IMR-90 (cell line): ENCODE measurements around the gene PPP2R1B. TPM values are rescaled to one million over a fixed set of nuclear protein-coding genes. Genes with fewer than 3 reads are reported as not detected.
A peak's percentile ranks its signal among the peaks of the same experiment; 100 is the strongest.

Experiments
- ATAC-seq: fragments of 200-7000 bp; cut with Tn5 transposase; 2 replicates; pipeline ENCODE4 v1.9.1; 2020; ENCODE audit warnings: low read depth, mild to moderate bottlenecking, moderate library complexity
- BruUV-seq: library from RNA; stranded (reverse); fragments of 400-500 nt; replicated peaks from 2 replicates; lab custom pipeline; 2021; lab: Mats Ljungman, UMichigan
- CTCF ChIA-PET: fragments of 300-600 bp; formaldehyde crosslinking; extraction: SDS; loops from one replicate; lab custom pipeline; 2021; ENCODE audit warnings: antibody characterized with exemption; lab: Yijun Ruan, JAX
- POLR2A ChIA-PET: fragments of 300-600 bp; sonication (Branson Sonifier 250); formaldehyde crosslinking; loops from one replicate; lab custom pipeline; 2022; ENCODE audit warnings: antibody characterized with exemption; ENCODE audit not compliant: unreplicated experiment; lab: Charles Lee
- DNase-seq: peaks from one replicate; pipeline ENCODE4 v3.0.0; 2013
- H2AFZ ChIP-seq: replicated peaks from 2 replicates; pipeline ENCODE3; 2013; ENCODE audit warnings: low read length, mild to moderate bottlenecking; ENCODE audit not compliant: poor library complexity
- H2AK5ac ChIP-seq: 2 replicates; pipeline ENCODE4 v1.6.1; 2013; ENCODE audit warnings: low read depth, low read length, inconsistent platforms
- H2AK9ac ChIP-seq: replicated peaks from 2 replicates; pipeline ENCODE3; 2013; ENCODE audit warnings: mild to moderate bottlenecking, low read depth, low read length, moderate library complexity; ENCODE audit not compliant: poor library complexity
- H2BK120ac ChIP-seq: 2 replicates; pipeline ENCODE4 v1.6.1; 2013; ENCODE audit warnings: low read depth, low read length, inconsistent platforms
- H2BK15ac ChIP-seq: 3 replicates; pipeline ENCODE4 v1.6.1; 2013; ENCODE audit warnings: low read depth, low read length, inconsistent platforms
- H2BK20ac ChIP-seq: 2 replicates; pipeline ENCODE4 v1.6.1; 2013; ENCODE audit warnings: low read depth, mild to moderate bottlenecking, inconsistent platforms, low read length, moderate library complexity
- H2BK5ac ChIP-seq: 2 replicates; pipeline ENCODE4 v1.6.1; 2013; ENCODE audit warnings: mild to moderate bottlenecking, low read depth, low read length, inconsistent platforms; ENCODE audit not compliant: poor library complexity, severe bottlenecking
- H3K14ac ChIP-seq: replicated peaks from 2 replicates; pipeline ENCODE4 v1.6.1; 2013; ENCODE audit warnings: low read depth, low read length, inconsistent platforms
- H3K18ac ChIP-seq: 2 replicates; pipeline ENCODE4 v1.6.1; 2013; ENCODE audit warnings: low read depth, low read length, control low read depth
- H3K23ac ChIP-seq: 2 replicates; pipeline ENCODE4 v1.6.1; 2013; ENCODE audit warnings: low read depth, low read length, inconsistent platforms
- H3K27ac ChIP-seq: 2 replicates; pipeline ENCODE4 v1.5.1; 2013; ENCODE audit warnings: mild to moderate bottlenecking, control low read depth, low read length; ENCODE audit not compliant: insufficient read depth
- H3K27me3 ChIP-seq: 2 replicates; pipeline ENCODE4 v1.6.1; 2013; ENCODE audit warnings: low read length; ENCODE audit not compliant: control insufficient read depth, insufficient read depth
- H3K36me3 ChIP-seq: 2 replicates; pipeline ENCODE4 v1.6.1; 2013; ENCODE audit warnings: low read length, mixed read lengths; ENCODE audit not compliant: control insufficient read depth, insufficient read depth
- H3K4ac ChIP-seq: 2 replicates; pipeline ENCODE4 v1.6.1; 2013; ENCODE audit warnings: low read depth, low read length, inconsistent platforms
- H3K4me1 ChIP-seq: 2 replicates; pipeline ENCODE4 v1.6.1; 2013; ENCODE audit warnings: low read length, mixed read lengths; ENCODE audit not compliant: control insufficient read depth, insufficient read depth
- H3K4me2 ChIP-seq: 2 replicates; pipeline ENCODE4 v1.6.1; 2013; ENCODE audit warnings: low read depth, mild to moderate bottlenecking, control low read depth, low read length, moderate library complexity
- H3K4me3 ChIP-seq: 2 replicates; pipeline ENCODE4 v1.5.1; 2013; ENCODE audit warnings: low read depth, mild to moderate bottlenecking, control low read depth, low read length, moderate library complexity; ENCODE audit not compliant: insufficient read depth
- H3K56ac ChIP-seq: 2 replicates; pipeline ENCODE4 v1.6.1; 2013; ENCODE audit warnings: low read length, inconsistent platforms; ENCODE audit not compliant: insufficient read depth; ENCODE audit errors: extremely low read depth
- H3K79me1 ChIP-seq, 2 experiments: 2 replicates each; pipeline ENCODE4 v1.6.1; 2013; ENCODE audit warnings: low read length in 2 of 2, inconsistent platforms in 1 of 2, low read depth in 1 of 2
- H3K9ac ChIP-seq: 2 replicates; pipeline ENCODE4 v1.6.1; 2013; ENCODE audit warnings: low read depth, low read length, control low read depth
- H3K9me1 ChIP-seq: 2 replicates; pipeline ENCODE4 v1.6.1; 2013; ENCODE audit warnings: low read length, inconsistent platforms; ENCODE audit not compliant: insufficient read depth
- H3K9me3 ChIP-seq: 2 replicates; pipeline ENCODE4 v1.6.1; 2013; ENCODE audit warnings: low read length; ENCODE audit not compliant: control insufficient read depth, insufficient read depth
- H4K20me1 ChIP-seq: 2 replicates; pipeline ENCODE4 v1.6.1; 2013; ENCODE audit warnings: low read length, inconsistent platforms; ENCODE audit not compliant: insufficient read depth
- H4K5ac ChIP-seq: 2 replicates; pipeline ENCODE4 v1.6.1; 2013; ENCODE audit warnings: mild to moderate bottlenecking, low read depth, low read length, control low read depth
- H4K8ac ChIP-seq, 2 experiments: 2 replicates each; pipeline ENCODE4 v1.6.1; 2013; ENCODE audit warnings: low read depth in 2 of 2, low read length in 2 of 2, control low read depth in 1 of 2, inconsistent platforms in 1 of 2
- H4K91ac ChIP-seq: 2 replicates; pipeline ENCODE4 v1.6.1; 2013; ENCODE audit warnings: low read depth, low read length, inconsistent platforms; ENCODE audit not compliant: insufficient read depth
- BHLHE40 ChIP-seq: fragments of 150-350 bp; IDR thresholded peaks from 2 replicates; pipeline ENCODE4 v1.6.1; 2016; ENCODE audit warnings: mild to moderate bottlenecking, low read depth, low read length
- CEBPB ChIP-seq: IDR thresholded peaks from 2 replicates; pipeline ENCODE4 v1.6.1; 2012; ENCODE audit warnings: low read depth, low read length, improper control_type of control experiment
- CHD1 ChIP-seq: IDR thresholded peaks from 2 replicates; pipeline ENCODE4 v1.6.1; 2012; ENCODE audit warnings: low read depth, low read length, improper control_type of control experiment
- CTCF ChIP-seq: conservative IDR thresholded peaks from 2 replicates; pipeline ENCODE4 v1.5.1; 2012; ENCODE audit warnings: mild to moderate bottlenecking, low read depth, low read length, improper control_type of control experiment
- ELK1 ChIP-seq: fragments of 150-350 bp; IDR thresholded peaks from 2 replicates; pipeline ENCODE4 v1.6.1; 2016; ENCODE audit warnings: low read depth, mild to moderate bottlenecking, low read length, moderate library complexity, borderline replicate concordance
- FOS ChIP-seq: fragments of 150-350 bp; IDR thresholded peaks from 2 replicates; pipeline ENCODE4 v1.6.1; 2016; ENCODE audit warnings: low read depth, low read length
- MAFK ChIP-seq: IDR thresholded peaks from 2 replicates; pipeline ENCODE4 v1.6.1; 2012; ENCODE audit warnings: low read depth, low read length, improper control_type of control experiment
- MAZ ChIP-seq: IDR thresholded peaks from 2 replicates; pipeline ENCODE4 v1.6.1; 2012; ENCODE audit warnings: low read depth, mild to moderate bottlenecking, low read length, improper control_type of control experiment, moderate library complexity, borderline replicate concordance
- MXI1 ChIP-seq: IDR thresholded peaks from 2 replicates; pipeline ENCODE4 v1.6.1; 2012; ENCODE audit warnings: low read depth, mild to moderate bottlenecking, low read length, moderate library complexity, borderline replicate concordance
- POLR2A ChIP-seq: IDR thresholded peaks from 2 replicates; pipeline ENCODE4 v1.6.1; 2012; ENCODE audit warnings: mild to moderate bottlenecking, low read depth, low read length
- RAD21 ChIP-seq: IDR thresholded peaks from 2 replicates; pipeline ENCODE4 v1.6.1; 2012; ENCODE audit warnings: low read length, improper control_type of control experiment
- RFX5 ChIP-seq: IDR thresholded peaks from 2 replicates; pipeline ENCODE4 v1.8.0; 2012; ENCODE audit warnings: low read depth, mild to moderate bottlenecking, low read length, moderate library complexity
- SMC3 ChIP-seq: fragments of 150-350 bp; IDR thresholded peaks from 2 replicates; pipeline ENCODE4 v1.6.1; 2016; ENCODE audit warnings: low read depth, mild to moderate bottlenecking, antibody characterized with exemption, low read length, moderate library complexity
- USF2 ChIP-seq: fragments of 150-350 bp; IDR thresholded peaks from 2 replicates; pipeline ENCODE4 v1.6.1; 2017; ENCODE audit warnings: mild to moderate bottlenecking, antibody characterized with exemption, low read length, low read depth
- WGBS, 2 experiments: methylation state at CpG; one replicate each; pipeline versions ENCODE4 v1.1.5 to v1.1.7; 2013; ENCODE audit warnings: missing lambda C conversion rate in 2 of 2; ENCODE audit not compliant: insufficient read length in 1 of 2; ENCODE audit errors: extremely low coverage in 2 of 2; 5-methylcytosine and 5-hydroxymethylcytosine counted together
- dilution Hi-C: fragments of 300-500 bp; cut with HindIII; formaldehyde crosslinking; loops from one replicate; pipeline ENCODE4 v1.14.3; 2018; ENCODE audit warnings: low sequenced_read_pairs; ENCODE audit not compliant: unreplicated experiment
- in situ Hi-C: fragments of 300-500 bp; cut with MboI; formaldehyde crosslinking; loops from 3 replicates; pipeline ENCODE4 v1.14.3; 2019; ENCODE audit warnings: low sequenced_read_pairs, inconsistent platforms, mixed read lengths
- intact Hi-C: fragments of 100-400 bp; cut with micrococcal nuclease; formaldehyde crosslinking; loops from 2 replicates; pipeline ENCODE4 v1.10.0; 2022
- polyA plus RNA-seq, 3 experiments: library from polyadenylated mRNA; depleted of rRNA; stranded (reverse); fragments of >200 nt; gene quantifications; 2 replicates each; pipeline ENCODE4 v1.2.3, GENCODE V29; 2012; ENCODE audit warnings: low replicate concordance in 1 of 3
- total RNA-seq: library from RNA; depleted of rRNA; stranded (reverse); fragments of >200 nt; gene quantifications from 2 replicates; pipeline ENCODE4 v1.2.3, GENCODE V29; 2012

PPP2R1B gene
- total and polyA plus RNA-seq, 2 of the 4 experiments (the other 2 are of a cell fraction), result 23.0 to 62.9 TPM

DNA sequence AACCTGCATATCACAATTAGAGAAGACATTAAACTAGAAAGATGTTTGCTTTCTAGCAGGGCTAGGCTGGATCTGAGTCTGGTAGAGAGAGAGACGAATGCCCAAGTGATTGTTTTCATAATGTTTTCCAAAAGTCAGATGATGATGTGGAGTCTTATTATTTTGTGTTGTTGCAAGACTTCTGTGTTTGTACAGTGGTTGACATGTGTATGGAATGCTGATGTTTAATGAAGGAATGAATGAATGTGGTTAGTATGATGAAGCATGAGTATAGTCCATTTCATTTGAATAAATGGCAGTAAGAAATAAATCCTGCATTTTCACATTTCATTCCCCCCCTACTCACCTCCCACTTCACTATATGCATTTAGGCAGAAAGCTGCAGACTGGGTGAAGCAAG is 69.6 kb downstream of the PPP2R1B start (continued):
- no peak; the same call in 1 of the 2 replicates for TF ChIP-seq BHLHE40

DNA sequence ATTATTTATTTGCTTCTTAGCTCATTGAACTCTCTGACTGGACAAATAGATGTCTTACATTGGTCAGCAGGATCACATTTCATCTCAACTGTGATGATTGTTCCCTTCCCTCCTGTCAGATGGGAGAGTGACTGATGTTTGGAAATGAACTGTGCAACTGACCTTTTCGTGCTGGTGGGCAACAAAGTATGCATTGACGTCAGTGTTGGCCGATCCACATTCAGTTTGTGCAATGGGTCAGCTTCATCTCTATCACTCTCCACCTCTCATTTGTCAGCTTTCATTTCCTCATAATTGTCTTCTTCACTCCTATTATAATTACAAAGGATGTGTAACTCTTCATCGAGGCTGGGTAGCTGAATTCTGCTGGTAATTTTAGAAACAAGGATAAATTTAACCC is 71.3 kb downstream of the PPP2R1B start:
- Histone ChIP-seq H4K8ac (no peak overlapping the region), H4K5ac (no peak overlapping the region), H3K4me2 (no peak overlapping the region), H3K18ac (no peak overlapping the region), H3K4me1 (peaks cover 17% of the 10 kb centered on the region), H3K27me3 (no peaks in the 10 kb centered on the region), H3K9me3 (no peaks in the 10 kb centered on the region), H2AK9ac (no peak overlapping the region), H3K27ac (no peak overlapping the region), H3K14ac (no peak overlapping the region), H3K23ac (no peak overlapping the region), H4K20me1 (no peaks in the 10 kb centered on the region), H2AK5ac (no peak overlapping the region), H3K9me1 (peaks cover 14% of the 10 kb centered on the region), H3K79me1 (peaks cover 21 to 42% of the 10 kb centered on the region in 2 experiments), H2BK5ac (peak overlapping the region; percentile 90), H3K4ac (no peak overlapping the region), H3K36me3 (0 out of 2 replicates have a peak, but pooled peaks cover 1% of the 10 kb centered on the region), H2BK20ac (no peak overlapping the region), H4K91ac (no peak overlapping the region), H2AFZ (no peak overlapping the region), H2BK15ac (no peak overlapping the region), H3K9ac (no peak overlapping the region), H3K56ac (no peak overlapping the region), H3K4me3 (no peak overlapping the region), H2BK120ac (no peak overlapping the region)
- no TSS peak for BruUV-seq
- in situ Hi-C loops (no loop called here), dilution Hi-C loops (no loop called here), intact Hi-C loops (loop anchor here (5.0 to 10.0 kb wide), 3 partner anchors 43 to 90 kb away; partner anchors contain the start of gene SIK2)
- POLR2A ChIA-PET, result no interaction called here
- WGBS, 2 experiments, result 0% methylated on average over 3 of the region's 4 CpGs; no CpG with 5 or more reads in 1 of the 2 experiments
- TF ChIP-seq RFX5, result no peak
- TF ChIP-seq CHD1, result peak; percentile 68; the same call in 1 of the 2 replicates
- no peak for TF ChIP-seq SMC3
- TF ChIP-seq MXI1, result no peak
- TF ChIP-seq BHLHE40, result peak; percentile 91
- peak; percentile 76; the same call in 1 of the 2 replicates for TF ChIP-seq FOS
- no peak for TF ChIP-seq ELK1
- no peak for TF ChIP-seq POLR2A
- TF ChIP-seq CTCF, result no peak
- peak; percentile 32 for TF ChIP-seq MAFK
- TF ChIP-seq USF2, result no peak
- TF ChIP-seq CEBPB, result peak; percentile 98
- TF ChIP-seq RAD21, result no peak
- TF ChIP-seq MAZ, result no peak
- CTCF ChIA-PET, result interaction anchor here (0.6 to 1.2 kb wide), 4 partner anchors 10 to 91 kb away, joined by 3 to 5 read pairs (median 4); no protein-coding TSS in a partner anchor
- ATAC-seq (peak; percentile 78), DNase-seq (peak; percentile 99)
